WTC11 (cell line): Measurements from ENCODE around the gene CCZ1. TPM values are rescaled to one million over a fixed set of nuclear protein-coding genes. Genes with fewer than 3 reads are reported as not detected.
"Not testable (repeated sequence)": the region's sequence is repeated elsewhere in the genome, so short reads cannot be mapped to it uniquely, and the experiment has no call there.

ENCODE experiments used
- ATAC-seq: fragments of 200-7000 bp; cut with Tn5 transposase; 2 replicates; pipeline ENCODE4 v1.10.0; 2021; ENCODE audit warnings: mild to moderate bottlenecking, moderate library complexity
- CTCF ChIA-PET: fragments of 300-600 bp; sonication (Branson Sonifier 250); formaldehyde crosslinking; loops from one replicate; lab custom pipeline; 2021; ENCODE audit warnings: antibody characterized with exemption; lab: Charles Lee
- POLR2A ChIA-PET: fragments of 350-600 bp; sonication (Branson Sonifier 250); formaldehyde crosslinking; loops from one replicate; lab custom pipeline; 2021; ENCODE audit warnings: antibody characterized with exemption; lab: Charles Lee
- DNase-seq: peaks from one replicate; pipeline ENCODE4 v3.0.0; 2021; ENCODE audit warnings: low spot score
- H3K27ac Mint-ChIP-seq: 2 replicates; pipeline ENCODE4 v1.8.0; 2021; ENCODE audit warnings: mixed read lengths
- H3K27me3 Mint-ChIP-seq: 2 replicates; pipeline ENCODE4 v1.8.0; 2021; ENCODE audit warnings: low read depth, mild to moderate bottlenecking, moderate library complexity, mixed read lengths
- H3K36me3 Mint-ChIP-seq: 2 replicates; pipeline ENCODE4 v1.8.0; 2021; ENCODE audit warnings: mixed read lengths
- H3K4me1 Mint-ChIP-seq: 2 replicates; pipeline ENCODE4 v1.8.0; 2022; ENCODE audit warnings: mixed read lengths
- H3K4me3 Mint-ChIP-seq: 2 replicates; pipeline ENCODE4 v1.8.0; 2021; ENCODE audit warnings: mild to moderate bottlenecking, moderate library complexity, mixed read lengths
- H3K9me3 Mint-ChIP-seq: 2 replicates; pipeline ENCODE4 v1.8.0; 2021; ENCODE audit warnings: mixed read lengths
- CBFB ChIP-seq: sonication (generic); formaldehyde crosslinking; IDR thresholded peaks from 2 replicates; pipeline ENCODE4 v1.8.1; 2022; ENCODE audit warnings: mild to moderate bottlenecking, low read depth, missing genetic modification reagents
- GRHL2 ChIP-seq: fragments of 250-450 bp; sonication (Bioruptor Pico); IDR thresholded peaks from 2 replicates; pipeline ENCODE4 v1.8.0; 2022; ENCODE audit warnings: mild to moderate bottlenecking, moderate library complexity; ENCODE audit not compliant: insufficient replicate concordance, severe bottlenecking
- GTF2I ChIP-seq: fragments of 250-450 bp; sonication (Bioruptor Pico); conservative IDR thresholded peaks from 2 replicates; pipeline ENCODE4 v1.4.0; 2021; ENCODE audit warnings: mild to moderate bottlenecking
- ZBTB21 ChIP-seq: sonication (generic); formaldehyde crosslinking; IDR thresholded peaks from 2 replicates; pipeline ENCODE4 v1.8.1; 2023; ENCODE audit warnings: mild to moderate bottlenecking, missing genetic modification reagents, borderline replicate concordance
- total RNA-seq: library from RNA; stranded (reverse); gene quantifications from 3 replicates; pipeline ENCODE4 v1.2.3, GENCODE V29; 2021
- TF ChIP-seq, protein P1 (sequence below): sonication (generic); formaldehyde crosslinking; IDR thresholded peaks from 2 replicates; pipeline ENCODE4 v1.8.1; 2023; ENCODE audit warnings: mild to moderate bottlenecking, missing genetic modification reagents, moderate library complexity
- TF ChIP-seq, protein P2 (sequence below): sonication (generic); formaldehyde crosslinking; IDR thresholded peaks from 2 replicates; pipeline ENCODE4 v1.8.0; 2022; ENCODE audit warnings: mild to moderate bottlenecking, missing genetic modification reagents
- TF ChIP-seq, protein P3 (sequence below): sonication (generic); formaldehyde crosslinking; IDR thresholded peaks from 2 replicates; pipeline ENCODE4 v1.8.1; 2022; ENCODE audit warnings: mild to moderate bottlenecking, missing genetic modification reagents, moderate library complexity, borderline replicate concordance
- TF ChIP-seq, protein P4 (sequence below): sonication (generic); formaldehyde crosslinking; IDR thresholded peaks from 2 replicates; pipeline ENCODE4 v1.8.0; 2022; ENCODE audit warnings: mild to moderate bottlenecking, missing genetic modification reagents
- TF ChIP-seq, protein P5 (sequence below): sonication (generic); formaldehyde crosslinking; IDR thresholded peaks from 2 replicates; pipeline ENCODE4 v1.8.0; 2022; ENCODE audit warnings: mild to moderate bottlenecking, missing genetic modification reagents
- TF ChIP-seq, protein P6 (sequence below): sonication (generic); formaldehyde crosslinking; conservative IDR thresholded peaks from 2 replicates; pipeline ENCODE4 v1.8.1; 2022; ENCODE audit warnings: mild to moderate bottlenecking, missing genetic modification reagents
- TF ChIP-seq, protein P7 (sequence below): fragments of 250-450 bp; sonication (Bioruptor Pico); IDR thresholded peaks from 2 replicates; pipeline ENCODE4 v1.9.0; 2021; ENCODE audit warnings: mild to moderate bottlenecking
- TF ChIP-seq, protein P8 (sequence below): fragments of 250-450 bp; sonication (Bioruptor Pico); IDR thresholded peaks from 2 replicates; pipeline ENCODE4 v1.9.0; 2021; ENCODE audit warnings: mild to moderate bottlenecking

Gene CCZ1
- total RNA-seq, 1 experiment from 2014 or later, result 124 TPM

DNA sequence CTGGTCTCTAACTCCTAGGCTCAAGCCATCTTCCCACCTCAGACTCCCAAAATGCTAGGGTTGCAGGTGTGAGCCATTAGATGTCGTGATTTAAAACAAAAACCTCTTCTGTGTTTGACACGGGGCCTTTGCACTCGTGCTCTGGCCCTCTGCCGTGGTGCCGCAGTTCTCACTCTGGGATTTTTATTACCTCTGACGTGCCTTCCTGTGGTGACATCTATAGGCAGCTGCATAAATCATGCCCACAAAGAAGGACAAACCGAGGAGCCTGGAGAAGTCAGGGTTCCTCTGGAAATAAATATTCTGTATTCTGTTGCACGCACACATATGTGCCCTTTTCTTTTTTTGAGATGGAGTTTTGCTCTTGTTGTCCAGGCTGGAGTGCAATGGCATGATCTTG, 43.8 kb upstream of the CCZ1 start:
- Mint-ChIP-seq H3K27me3 (no peaks in the 10 kb centered on the region; the same call in 1 of the 2 replicates), H3K27ac (no peak overlapping the region), H3K9me3 (no peaks in the 10 kb centered on the region), H3K36me3 (no peaks in the 10 kb centered on the region), H3K4me1 (peaks cover 3% of the 10 kb centered on the region; the same call in 1 of the 2 replicates), H3K4me3 (no peak overlapping the region)
- DNase-seq (no peak), ATAC-seq (no peak)
- ChIA-PET CTCF (interaction anchor here (0.6 kb wide), 1 partner anchor 25 kb away, joined by 4 read pairs; no protein-coding TSS in a partner anchor), POLR2A (interaction anchor here (0.7 kb wide), 1 partner anchor 469 kb away, joined by 3 read pairs; no protein-coding TSS in a partner anchor)
- TF ChIP-seq, protein P1, sequence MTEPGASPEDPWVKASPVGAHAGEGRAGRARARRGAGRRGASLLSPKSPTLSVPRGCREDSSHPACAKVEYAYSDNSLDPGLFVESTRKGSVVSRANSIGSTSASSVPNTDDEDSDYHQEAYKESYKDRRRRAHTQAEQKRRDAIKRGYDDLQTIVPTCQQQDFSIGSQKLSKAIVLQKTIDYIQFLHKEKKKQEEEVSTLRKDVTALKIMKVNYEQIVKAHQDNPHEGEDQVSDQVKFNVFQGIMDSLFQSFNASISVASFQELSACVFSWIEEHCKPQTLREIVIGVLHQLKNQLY (CRISPR knock-in tag), result no peak
- no peak for TF ChIP-seq CBFB
- TF ChIP-seq, protein P2, sequence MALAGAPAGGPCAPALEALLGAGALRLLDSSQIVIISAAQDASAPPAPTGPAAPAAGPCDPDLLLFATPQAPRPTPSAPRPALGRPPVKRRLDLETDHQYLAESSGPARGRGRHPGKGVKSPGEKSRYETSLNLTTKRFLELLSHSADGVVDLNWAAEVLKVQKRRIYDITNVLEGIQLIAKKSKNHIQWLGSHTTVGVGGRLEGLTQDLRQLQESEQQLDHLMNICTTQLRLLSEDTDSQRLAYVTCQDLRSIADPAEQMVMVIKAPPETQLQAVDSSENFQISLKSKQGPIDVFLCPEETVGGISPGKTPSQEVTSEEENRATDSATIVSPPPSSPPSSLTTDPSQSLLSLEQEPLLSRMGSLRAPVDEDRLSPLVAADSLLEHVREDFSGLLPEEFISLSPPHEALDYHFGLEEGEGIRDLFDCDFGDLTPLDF, result no peak
- TF ChIP-seq, protein P3, sequence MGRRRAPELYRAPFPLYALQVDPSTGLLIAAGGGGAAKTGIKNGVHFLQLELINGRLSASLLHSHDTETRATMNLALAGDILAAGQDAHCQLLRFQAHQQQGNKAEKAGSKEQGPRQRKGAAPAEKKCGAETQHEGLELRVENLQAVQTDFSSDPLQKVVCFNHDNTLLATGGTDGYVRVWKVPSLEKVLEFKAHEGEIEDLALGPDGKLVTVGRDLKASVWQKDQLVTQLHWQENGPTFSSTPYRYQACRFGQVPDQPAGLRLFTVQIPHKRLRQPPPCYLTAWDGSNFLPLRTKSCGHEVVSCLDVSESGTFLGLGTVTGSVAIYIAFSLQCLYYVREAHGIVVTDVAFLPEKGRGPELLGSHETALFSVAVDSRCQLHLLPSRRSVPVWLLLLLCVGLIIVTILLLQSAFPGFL, result no peak
- TF ChIP-seq, protein P4, sequence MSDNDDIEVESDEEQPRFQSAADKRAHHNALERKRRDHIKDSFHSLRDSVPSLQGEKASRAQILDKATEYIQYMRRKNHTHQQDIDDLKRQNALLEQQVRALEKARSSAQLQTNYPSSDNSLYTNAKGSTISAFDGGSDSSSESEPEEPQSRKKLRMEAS, result no peak
- TF ChIP-seq, protein P5, sequence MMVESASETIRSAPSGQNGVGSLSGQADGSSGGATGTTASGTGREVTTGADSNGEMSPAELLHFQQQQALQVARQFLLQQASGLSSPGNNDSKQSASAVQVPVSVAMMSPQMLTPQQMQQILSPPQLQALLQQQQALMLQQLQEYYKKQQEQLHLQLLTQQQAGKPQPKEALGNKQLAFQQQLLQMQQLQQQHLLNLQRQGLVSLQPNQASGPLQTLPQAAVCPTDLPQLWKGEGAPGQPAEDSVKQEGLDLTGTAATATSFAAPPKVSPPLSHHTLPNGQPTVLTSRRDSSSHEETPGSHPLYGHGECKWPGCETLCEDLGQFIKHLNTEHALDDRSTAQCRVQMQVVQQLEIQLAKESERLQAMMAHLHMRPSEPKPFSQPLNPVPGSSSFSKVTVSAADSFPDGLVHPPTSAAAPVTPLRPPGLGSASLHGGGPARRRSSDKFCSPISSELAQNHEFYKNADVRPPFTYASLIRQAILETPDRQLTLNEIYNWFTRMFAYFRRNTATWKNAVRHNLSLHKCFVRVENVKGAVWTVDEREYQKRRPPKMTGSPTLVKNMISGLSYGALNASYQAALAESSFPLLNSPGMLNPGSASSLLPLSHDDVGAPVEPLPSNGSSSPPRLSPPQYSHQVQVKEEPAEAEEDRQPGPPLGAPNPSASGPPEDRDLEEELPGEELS, result no peak
- TF ChIP-seq, protein P6, sequence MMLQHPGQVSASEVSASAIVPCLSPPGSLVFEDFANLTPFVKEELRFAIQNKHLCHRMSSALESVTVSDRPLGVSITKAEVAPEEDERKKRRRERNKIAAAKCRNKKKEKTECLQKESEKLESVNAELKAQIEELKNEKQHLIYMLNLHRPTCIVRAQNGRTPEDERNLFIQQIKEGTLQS (CRISPR knock-in tag), result no peak
- TF ChIP-seq GTF2I, result no peak
- TF ChIP-seq GRHL2, result no peak
- TF ChIP-seq, protein P7, sequence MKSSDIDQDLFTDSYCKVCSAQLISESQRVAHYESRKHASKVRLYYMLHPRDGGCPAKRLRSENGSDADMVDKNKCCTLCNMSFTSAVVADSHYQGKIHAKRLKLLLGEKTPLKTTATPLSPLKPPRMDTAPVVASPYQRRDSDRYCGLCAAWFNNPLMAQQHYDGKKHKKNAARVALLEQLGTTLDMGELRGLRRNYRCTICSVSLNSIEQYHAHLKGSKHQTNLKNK (CRISPR knock-in tag), result no peak
- TF ChIP-seq, protein P8, sequence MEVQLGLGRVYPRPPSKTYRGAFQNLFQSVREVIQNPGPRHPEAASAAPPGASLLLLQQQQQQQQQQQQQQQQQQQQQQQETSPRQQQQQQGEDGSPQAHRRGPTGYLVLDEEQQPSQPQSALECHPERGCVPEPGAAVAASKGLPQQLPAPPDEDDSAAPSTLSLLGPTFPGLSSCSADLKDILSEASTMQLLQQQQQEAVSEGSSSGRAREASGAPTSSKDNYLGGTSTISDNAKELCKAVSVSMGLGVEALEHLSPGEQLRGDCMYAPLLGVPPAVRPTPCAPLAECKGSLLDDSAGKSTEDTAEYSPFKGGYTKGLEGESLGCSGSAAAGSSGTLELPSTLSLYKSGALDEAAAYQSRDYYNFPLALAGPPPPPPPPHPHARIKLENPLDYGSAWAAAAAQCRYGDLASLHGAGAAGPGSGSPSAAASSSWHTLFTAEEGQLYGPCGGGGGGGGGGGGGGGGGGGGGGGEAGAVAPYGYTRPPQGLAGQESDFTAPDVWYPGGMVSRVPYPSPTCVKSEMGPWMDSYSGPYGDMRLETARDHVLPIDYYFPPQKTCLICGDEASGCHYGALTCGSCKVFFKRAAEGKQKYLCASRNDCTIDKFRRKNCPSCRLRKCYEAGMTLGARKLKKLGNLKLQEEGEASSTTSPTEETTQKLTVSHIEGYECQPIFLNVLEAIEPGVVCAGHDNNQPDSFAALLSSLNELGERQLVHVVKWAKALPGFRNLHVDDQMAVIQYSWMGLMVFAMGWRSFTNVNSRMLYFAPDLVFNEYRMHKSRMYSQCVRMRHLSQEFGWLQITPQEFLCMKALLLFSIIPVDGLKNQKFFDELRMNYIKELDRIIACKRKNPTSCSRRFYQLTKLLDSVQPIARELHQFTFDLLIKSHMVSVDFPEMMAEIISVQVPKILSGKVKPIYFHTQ (CRISPR knock-in tag), result no peak
- TF ChIP-seq ZBTB21 (CRISPR knock-in tag), result no peak

DNA sequence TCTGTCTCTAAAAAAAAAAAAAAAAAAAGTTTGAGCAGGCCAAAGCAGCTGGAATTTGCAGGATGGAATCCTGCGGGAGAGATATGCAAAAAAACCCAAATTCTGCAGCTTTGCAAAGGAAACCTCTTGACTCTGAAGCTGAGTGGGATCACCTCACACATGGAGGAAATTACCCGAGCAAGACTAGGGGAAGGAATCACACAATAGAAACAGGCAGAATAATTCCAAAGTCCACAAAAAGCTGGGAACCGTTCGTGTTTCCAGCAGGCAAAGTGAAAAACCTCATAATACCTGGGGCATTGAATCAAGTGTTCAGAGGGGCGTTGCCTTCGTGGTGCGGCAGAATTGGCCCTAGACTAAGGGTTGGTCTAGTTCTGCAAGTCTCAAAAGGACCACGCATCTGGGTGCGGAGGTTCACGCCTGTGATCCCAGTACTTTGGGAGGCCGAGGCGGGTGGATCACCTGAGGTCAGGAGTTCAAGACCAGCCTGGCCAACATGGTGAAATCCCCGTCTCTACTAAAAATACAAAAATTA, 41.4 kb upstream of the CCZ1 start:
- H3K36me3 Mint-ChIP-seq, H3K27ac Mint-ChIP-seq, DNase-seq, H3K4me1 Mint-ChIP-seq, H3K27me3 Mint-ChIP-seq, H3K9me3 Mint-ChIP-seq, ATAC-seq, H3K4me3 Mint-ChIP-seq: not testable (repeated sequence)
- ChIA-PET POLR2A (interaction anchor here (0.5 to 0.7 kb wide), 3 partner anchors 84 to 550 kb away, joined by 3 to 4 read pairs (median 3); no protein-coding TSS in a partner anchor), CTCF (interaction anchor here (0.5 to 2.4 kb wide), 19 partner anchors 12 to 551 kb away, joined by 3 to 8 read pairs (median 4); partner anchors contain the start of genes AIMP2, ANKRD61 and PMS2)

DNA sequence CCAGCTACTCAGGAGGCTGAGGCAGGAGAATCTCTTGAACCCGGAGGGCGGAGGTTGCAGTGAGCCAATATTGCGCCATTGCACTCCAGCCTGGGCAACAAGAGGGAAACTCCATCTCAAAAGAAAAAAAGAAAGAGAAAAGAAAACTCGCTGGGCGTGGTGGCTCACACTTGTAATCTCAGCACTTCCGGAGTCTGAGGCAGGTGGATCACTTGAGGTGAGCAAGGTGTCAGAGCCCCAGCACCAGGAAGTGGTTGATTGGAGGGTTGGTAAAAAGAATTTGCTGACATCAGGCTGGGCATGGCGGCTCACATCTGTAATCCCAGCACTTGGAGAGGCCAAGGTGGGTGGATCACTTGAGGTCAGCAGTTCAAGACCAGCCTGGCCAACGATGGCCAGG, 40.0 kb upstream of the CCZ1 start:
- ATAC-seq, H3K27ac Mint-ChIP-seq, H3K36me3 Mint-ChIP-seq, H3K4me1 Mint-ChIP-seq, DNase-seq, POLR2A ChIA-PET, H3K9me3 Mint-ChIP-seq, H3K27me3 Mint-ChIP-seq, CTCF ChIA-PET, H3K4me3 Mint-ChIP-seq: not testable (repeated sequence)

DNA sequence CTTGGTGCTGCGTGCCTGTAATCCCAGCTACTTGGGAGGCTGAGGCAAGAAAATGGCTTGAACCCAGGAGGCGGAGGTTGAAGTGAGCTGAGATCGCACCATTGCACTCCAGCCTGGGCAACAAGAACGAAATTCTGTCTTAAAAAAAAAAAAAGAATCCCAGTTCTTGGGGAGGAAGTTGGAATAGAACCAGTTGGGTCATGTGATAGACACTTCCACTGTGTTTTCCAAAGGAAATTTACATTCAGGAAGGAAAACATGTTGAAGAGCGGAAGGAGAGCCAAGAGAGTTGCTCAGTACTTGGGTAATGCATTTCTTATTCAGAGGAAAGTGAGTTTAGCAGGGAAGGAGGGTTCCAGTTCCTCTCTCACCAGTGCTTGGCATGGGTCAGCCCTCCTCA, 37.3 kb upstream of the CCZ1 start:
- H3K4me1 Mint-ChIP-seq, H3K9me3 Mint-ChIP-seq, H3K27ac Mint-ChIP-seq, ATAC-seq, CTCF ChIA-PET, POLR2A ChIA-PET, H3K4me3 Mint-ChIP-seq, H3K36me3 Mint-ChIP-seq, H3K27me3 Mint-ChIP-seq, DNase-seq: not testable (repeated sequence)

DNA sequence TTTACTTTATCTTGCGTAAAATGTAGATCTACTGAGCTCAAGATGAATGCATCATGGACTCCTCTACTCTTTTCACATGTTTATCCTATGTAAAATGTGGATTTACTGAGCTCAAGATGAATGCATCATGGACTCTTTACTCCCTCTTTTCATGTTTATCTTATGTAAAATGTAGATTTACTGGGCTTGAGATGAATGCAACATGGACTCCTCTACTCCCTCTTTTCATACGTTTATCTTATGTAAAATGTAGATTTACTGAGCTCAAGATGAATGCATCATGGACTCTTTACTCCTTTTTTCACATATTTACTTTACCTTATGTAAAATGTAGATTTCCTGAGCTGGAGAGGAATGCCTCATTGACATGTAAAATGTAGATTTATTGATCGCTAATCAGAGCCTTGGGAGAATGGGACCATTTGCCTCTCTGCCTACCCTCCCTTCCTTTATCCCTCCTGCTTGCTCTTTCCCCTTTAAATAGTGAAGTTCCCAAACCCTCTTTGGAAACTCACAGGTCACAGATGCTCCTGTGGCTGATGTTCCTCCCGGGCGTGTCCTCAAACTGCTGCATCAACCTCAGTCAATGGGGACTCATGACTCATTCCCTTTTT, 35.7 kb upstream of the CCZ1 start:
- H3K4me1 Mint-ChIP-seq, H3K27me3 Mint-ChIP-seq, DNase-seq, H3K4me3 Mint-ChIP-seq, ATAC-seq, H3K9me3 Mint-ChIP-seq, H3K27ac Mint-ChIP-seq, CTCF ChIA-PET, H3K36me3 Mint-ChIP-seq, POLR2A ChIA-PET: not testable (repeated sequence)
